H9 (cell line): ENCODE results near the gene KRT31. TPM values are rescaled to one million over a fixed set of nuclear protein-coding genes. Genes with fewer than 3 reads are reported as not detected.

Experiments
- DNase-seq: peaks from one replicate; pipeline ENCODE4 v3.0.0-alpha.2; 2017
- H2AFZ ChIP-seq: one replicate; pipeline ENCODE4 v1.6.1; 2013; ENCODE audit warnings: mild to moderate bottlenecking, low read length, control low read depth, moderate library complexity
- H2AK5ac ChIP-seq: 2 replicates; pipeline ENCODE4 v1.6.1; 2013; ENCODE audit warnings: low read length, control low read depth, mixed read lengths; ENCODE audit not compliant: insufficient read length
- H2BK120ac ChIP-seq: one replicate; pipeline ENCODE4 v1.6.1; 2013; ENCODE audit warnings: low read depth, mild to moderate bottlenecking, low read length, control low read depth, inconsistent platforms; ENCODE audit not compliant: poor library complexity, severe bottlenecking
- H2BK12ac ChIP-seq: 2 replicates; pipeline ENCODE4 v1.6.1; 2013; ENCODE audit warnings: low read length, control low read depth, mixed read lengths, low read depth; ENCODE audit not compliant: insufficient read length
- H2BK15ac ChIP-seq: 2 replicates; pipeline ENCODE4 v1.6.1; 2013; ENCODE audit warnings: low read depth, low read length, control low read depth
- H2BK20ac ChIP-seq: one replicate; pipeline ENCODE4 v1.6.1; 2013; ENCODE audit warnings: low read depth, mild to moderate bottlenecking, low read length, control low read depth, inconsistent platforms; ENCODE audit not compliant: poor library complexity, severe bottlenecking
- H2BK5ac ChIP-seq: 2 replicates; pipeline ENCODE4 v1.6.1; 2013; ENCODE audit warnings: low read length, control low read depth, mixed read lengths; ENCODE audit not compliant: insufficient read length
- H3K14ac ChIP-seq: 2 replicates; pipeline ENCODE4 v1.6.1; 2013; ENCODE audit warnings: low read length, control low read depth; ENCODE audit not compliant: insufficient read depth
- H3K18ac ChIP-seq: 2 replicates; pipeline ENCODE4 v1.6.1; 2013; ENCODE audit warnings: low read depth, mild to moderate bottlenecking, mixed read lengths, low read length, control low read depth; ENCODE audit not compliant: insufficient read length
- H3K23ac ChIP-seq: 2 replicates; pipeline ENCODE4 v1.6.1; 2013; ENCODE audit warnings: low read length, control low read depth, mixed read lengths, low read depth; ENCODE audit not compliant: insufficient read length
- H3K23me2 ChIP-seq: 2 replicates; pipeline ENCODE4 v1.6.1; 2013; ENCODE audit warnings: low read depth, mild to moderate bottlenecking, mixed read lengths, low read length, control low read depth; ENCODE audit not compliant: insufficient read length, poor library complexity, severe bottlenecking
- H3K27ac ChIP-seq: 2 replicates; pipeline ENCODE4 v1.5.1; 2013; ENCODE audit warnings: low read length, control low read depth, mixed read lengths, low read depth; ENCODE audit not compliant: insufficient read length
- H3K27me3 ChIP-seq: 2 replicates; pipeline ENCODE4 v1.6.1; 2013; ENCODE audit warnings: low read length, control low read depth, inconsistent platforms; ENCODE audit not compliant: insufficient read depth
- H3K4ac ChIP-seq: 2 replicates; pipeline ENCODE4 v1.6.1; 2013; ENCODE audit warnings: low read depth, mild to moderate bottlenecking, control low read depth, inconsistent platforms, low read length, moderate library complexity
- H3K4me1 ChIP-seq: 2 replicates; pipeline ENCODE4 v1.6.1; 2013; ENCODE audit warnings: low read length, control low read depth, inconsistent platforms; ENCODE audit not compliant: insufficient read depth
- H3K4me2 ChIP-seq: 2 replicates; pipeline ENCODE4 v1.6.1; 2013; ENCODE audit warnings: low read length, control low read depth, mixed read lengths; ENCODE audit not compliant: insufficient read length, insufficient read depth
- H3K56ac ChIP-seq: 2 replicates; pipeline ENCODE4 v1.6.1; 2013; ENCODE audit warnings: low read depth, mild to moderate bottlenecking, mixed read lengths, low read length, control low read depth; ENCODE audit not compliant: insufficient read length
- H3K79me1 ChIP-seq: 2 replicates; pipeline ENCODE4 v1.6.1; 2013; ENCODE audit warnings: low read depth, mild to moderate bottlenecking, moderate library complexity, low read length, control low read depth, inconsistent platforms; ENCODE audit not compliant: insufficient read depth, poor library complexity, severe bottlenecking
- H3K79me2 ChIP-seq: 2 replicates; pipeline ENCODE4 v1.6.1; 2013; ENCODE audit warnings: low read length, control low read depth, inconsistent platforms; ENCODE audit not compliant: insufficient read depth
- H3K9ac ChIP-seq: 2 replicates; pipeline ENCODE4 v1.6.1; 2013; ENCODE audit warnings: low read length, control low read depth, mixed read lengths; ENCODE audit not compliant: insufficient read length; ENCODE audit errors: extremely low read depth
- H3K9me3 ChIP-seq: one replicate; pipeline ENCODE4 v1.6.1; 2013; ENCODE audit warnings: low read depth, low read length, inconsistent platforms; ENCODE audit not compliant: control insufficient read depth
- H3T11ph ChIP-seq: one replicate; pipeline ENCODE4 v1.6.1; 2013; ENCODE audit warnings: mild to moderate bottlenecking, low read length, control low read depth, inconsistent platforms
- H4K20me1 ChIP-seq: one replicate; pipeline ENCODE4 v1.6.1; 2013; ENCODE audit not compliant: control insufficient read depth, insufficient read length, insufficient read depth
- H4K5ac ChIP-seq: 2 replicates; pipeline ENCODE4 v1.6.1; 2013; ENCODE audit warnings: low read depth, mild to moderate bottlenecking, mixed read lengths, low read length, control low read depth; ENCODE audit not compliant: insufficient read length
- H4K8ac ChIP-seq: replicated peaks from 2 replicates; pipeline ENCODE4 v1.6.1; 2013; ENCODE audit warnings: low read length, control low read depth, mixed read lengths, low read depth; ENCODE audit not compliant: insufficient read length
- H4K91ac ChIP-seq: 2 replicates; pipeline ENCODE4 v1.6.1; 2013; ENCODE audit warnings: low read depth, mild to moderate bottlenecking, moderate library complexity, mixed read lengths, low read length, control low read depth; ENCODE audit not compliant: insufficient read length
- H3K27ac Mint-ChIP-seq, 3 experiments: 2 replicates in 2 of 3; 3 replicates in 1 of 3; pipeline ENCODE4 v1.8.0; 2020 to 2021; ENCODE audit warnings: mixed read lengths in 3 of 3, mild to moderate bottlenecking in 1 of 3, moderate library complexity in 1 of 3
- H3K27me3 Mint-ChIP-seq: 2 replicates; pipeline ENCODE4 v1.8.0; 2021; ENCODE audit warnings: low read depth, mild to moderate bottlenecking, moderate library complexity, mixed read lengths
- H3K36me3 Mint-ChIP-seq, 3 experiments: 2 replicates in 2 of 3; 3 replicates in 1 of 3; pipeline ENCODE4 v1.8.0; 2020 to 2021; ENCODE audit warnings: low read depth in 3 of 3, mixed read lengths in 3 of 3; ENCODE audit not compliant: insufficient read depth in 1 of 3
- H3K4me1 Mint-ChIP-seq, 2 experiments: 2 replicates each; pipeline ENCODE4 v1.8.0; 2020; ENCODE audit warnings: mixed read lengths in 2 of 2
- H3K4me3 Mint-ChIP-seq, 2 experiments: 2 replicates in 1 of 2; 3 replicates in 1 of 2; pipeline ENCODE4 v1.8.0; 2020 to 2021; ENCODE audit warnings: mild to moderate bottlenecking in 2 of 2, mixed read lengths in 2 of 2, moderate library complexity in 1 of 2
- H3K9me3 Mint-ChIP-seq, 2 experiments: 2 replicates in 1 of 2; 3 replicates in 1 of 2; pipeline ENCODE4 v1.8.0; 2020; ENCODE audit warnings: mild to moderate bottlenecking in 2 of 2, mixed read lengths in 2 of 2, moderate library complexity in 1 of 2
- CTCF ChIP-seq: fragments of 200-600 bp; sonication (generic); conservative IDR thresholded peaks from 3 replicates; pipeline ENCODE4 v1.8.0; 2021; ENCODE audit warnings: antibody characterized with exemption, mild to moderate bottlenecking
- WGBS: extraction: QIAGEN DNeasy Blood & Tissue Kit; methylation state at CpG from one replicate; pipeline ENCODE4 v1.1.7; 2013; ENCODE audit warnings: missing lambda C conversion rate, low lambda C conversion rate, mixed read lengths; ENCODE audit not compliant: insufficient read length; ENCODE audit errors: extremely low coverage; 5-methylcytosine and 5-hydroxymethylcytosine counted together
- total RNA-seq: library from RNA; stranded (reverse); gene quantifications from 2 replicates; pipeline ENCODE4 v1.2.1, GENCODE V29; 2021

The KRT31 gene
- total RNA-seq, 1 experiment from 2014 or later = not detected

GRCh38 chr17:41429667-41430066 is 32.3 kb upstream of the KRT31 start:
- Histone ChIP-seq H2AK5ac (no peak overlapping the region), H3K23ac (no peak overlapping the region)
- WGBS = no CpG with 5 or more reads among the region's 7 CpGs

More at GRCh38 chr17:41429667-41430066, 32.3 kb upstream of the KRT31 start:
- Histone ChIP-seq H4K20me1 (no peaks in the 10 kb centered on the region), H3K23me2 (no peaks in the 10 kb centered on the region), H3K79me1 (no peaks in the 10 kb centered on the region), H3T11ph (no peak overlapping the region), H3K27ac (no peak overlapping the region), H2AFZ (no peak overlapping the region), H4K8ac (no peak overlapping the region), H4K91ac (no peak overlapping the region), H3K9me3 (no peaks in the 10 kb centered on the region), H3K4me2 (no peak overlapping the region), H3K9ac (no peak overlapping the region), H3K14ac (no peak overlapping the region), H2BK5ac (no peak overlapping the region), H2BK12ac (no peak overlapping the region), H3K4ac (no peak overlapping the region), H3K79me2 (no peaks in the 10 kb centered on the region), H2BK120ac (no peak overlapping the region), H3K4me1 (no peaks in the 10 kb centered on the region), H3K18ac (no peak overlapping the region), H2BK15ac (no peak overlapping the region), H2BK20ac (no peak overlapping the region), H3K56ac (no peak overlapping the region), H3K27me3 (no peaks in the 10 kb centered on the region), H4K5ac (no peak overlapping the region)
- Mint-ChIP-seq H3K36me3 (no peaks in the 10 kb centered on the region), H3K9me3 (no peaks in the 10 kb centered on the region), H3K4me1 (peaks cover 9 to 11% of the 10 kb centered on the region in 2 experiments), H3K27ac (no peak overlapping the region), H3K4me3 (no peak overlapping the region), H3K27me3 (peaks cover 2% of the 10 kb centered on the region; the same call in 1 of the 2 replicates)
- TF ChIP-seq CTCF = no peak
- DNase-seq = no peak
